Stimulated activated CD4-positive, alpha-beta T cell treated with anti-CD3 and anti-CD28 coated beads, Interleukin-4, amount 100 ng/mL, for 1 hour (primary cell): ENCODE measurements around the gene DEPDC1B.
"Not testable (repeated sequence)": the region's sequence is repeated elsewhere in the genome, so short reads cannot be mapped to it uniquely, and the experiment has no call there.

Experiments
- DNase-seq: peaks from one replicate; pipeline ENCODE4 v3.0.0-alpha.2; 2020

Gene DEPDC1B, protein sequence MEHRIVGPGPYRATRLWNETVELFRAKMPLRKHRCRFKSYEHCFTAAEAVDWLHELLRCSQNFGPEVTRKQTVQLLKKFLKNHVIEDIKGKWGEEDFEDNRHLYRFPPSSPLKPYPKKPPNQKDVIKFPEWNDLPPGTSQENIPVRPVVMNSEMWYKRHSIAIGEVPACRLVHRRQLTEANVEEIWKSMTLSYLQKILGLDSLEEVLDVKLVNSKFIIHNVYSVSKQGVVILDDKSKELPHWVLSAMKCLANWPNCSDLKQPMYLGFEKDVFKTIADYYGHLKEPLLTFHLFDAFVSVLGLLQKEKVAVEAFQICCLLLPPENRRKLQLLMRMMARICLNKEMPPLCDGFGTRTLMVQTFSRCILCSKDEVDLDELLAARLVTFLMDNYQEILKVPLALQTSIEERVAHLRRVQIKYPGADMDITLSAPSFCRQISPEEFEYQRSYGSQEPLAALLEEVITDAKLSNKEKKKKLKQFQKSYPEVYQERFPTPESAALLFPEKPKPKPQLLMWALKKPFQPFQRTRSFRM

GRCh38 chr5:60699609-60700415 lies at the start of gene DEPDC1B:
Gene DEPDC1B (minus strand): TSS chr5:60700166. CDS start chr5:60700093, 73 bp downstream.
- peak; percentile 87 for DNase-seq

DNA sequence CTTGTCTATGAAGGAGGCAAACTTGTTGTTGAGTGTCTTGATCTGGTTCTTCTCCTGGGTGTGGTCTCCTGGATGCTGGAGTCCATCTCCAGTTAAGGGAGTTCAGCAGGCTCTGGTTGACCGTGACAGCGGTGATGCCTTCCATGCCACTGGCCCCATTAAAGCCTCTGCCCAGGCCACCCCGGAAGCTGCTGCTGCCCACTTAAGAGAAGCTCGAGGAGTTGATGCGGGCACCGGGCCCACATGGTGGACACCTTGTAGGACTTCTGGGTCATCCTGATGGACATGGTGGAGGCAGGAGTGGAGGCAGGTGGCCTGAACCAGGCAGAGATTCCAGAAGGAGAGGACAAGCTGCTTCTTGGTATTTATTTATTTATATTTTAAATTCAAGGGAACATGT lies 44.7 kb upstream of the DEPDC1B start:
- no peak for DNase-seq

- no peak for DNase-seq
Observed at GRCh38 chr5:60743511-60744314, 43.7 kb upstream of the DEPDC1B start.

DNA sequence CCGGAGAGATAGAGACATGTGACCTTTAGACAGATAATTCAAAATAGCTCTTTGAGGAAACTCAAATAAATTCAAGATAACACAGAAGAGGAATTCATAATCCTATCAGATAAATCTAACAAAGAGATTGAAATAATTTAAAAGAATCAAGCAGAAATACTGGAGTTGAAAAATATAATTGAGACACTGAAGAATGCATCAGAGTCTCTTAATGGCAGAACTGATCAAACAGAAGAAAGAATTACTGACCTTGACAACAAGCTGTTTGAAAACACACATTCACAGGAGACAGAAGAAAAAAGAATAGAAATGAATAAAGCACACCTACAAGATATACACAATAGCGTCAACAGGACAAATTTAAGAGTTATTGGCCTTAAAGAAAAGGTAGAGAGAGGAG lies 40.4 kb upstream of the DEPDC1B start:
- no peak for DNase-seq

DNA sequence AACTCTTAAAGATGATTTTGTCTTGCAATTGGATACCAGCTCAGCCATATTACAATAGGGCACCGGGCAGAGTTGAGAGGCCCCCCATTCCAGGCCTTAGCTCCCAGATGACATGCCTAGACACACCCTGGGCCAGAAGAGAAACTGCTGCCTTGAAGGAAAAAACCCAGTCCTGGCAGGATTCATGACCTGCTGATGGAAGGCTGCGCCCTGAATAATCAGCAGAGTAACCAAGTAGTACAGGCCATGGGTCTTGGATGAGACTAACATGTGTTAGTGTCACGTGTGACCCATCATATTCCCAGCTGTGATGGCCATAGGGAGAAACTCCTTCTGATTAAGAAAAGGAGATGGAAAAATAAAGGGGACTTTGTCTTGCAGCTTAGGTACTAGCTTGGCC lies 39.0 kb upstream of the DEPDC1B start:
- no peak for DNase-seq

DNA sequence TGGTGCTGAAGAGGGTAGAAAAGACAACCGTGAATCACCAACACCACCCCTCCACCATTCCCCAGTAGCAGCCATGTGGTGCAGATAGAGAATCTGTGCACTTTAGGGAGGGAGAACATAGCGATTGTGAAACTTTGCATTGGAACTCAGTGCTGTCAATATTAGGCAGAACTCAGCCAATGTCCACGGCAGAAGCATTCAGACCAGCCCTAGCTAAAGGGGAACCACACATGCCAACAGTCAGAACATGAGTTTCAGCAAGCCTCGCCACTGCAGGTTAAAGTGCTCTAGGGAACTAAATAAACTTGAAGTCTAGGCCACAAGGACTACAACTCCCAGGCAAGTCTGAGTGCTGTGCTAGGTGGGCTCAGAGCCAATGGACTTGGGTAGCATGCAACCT lies 38.5 kb upstream of the DEPDC1B start:
- no peak for DNase-seq

GRCh38 chr5:60730858-60731257 lies 30.9 kb upstream of the DEPDC1B start:
- not testable (repeated sequence) for DNase-seq

GRCh38 chr5:60727033-60727679 lies 27.2 kb upstream of the DEPDC1B start:
- DNase-seq, result no peak

- no peak for DNase-seq
Observed at GRCh38 chr5:60724126-60724525, 24.2 kb upstream of the DEPDC1B start.

DNA sequence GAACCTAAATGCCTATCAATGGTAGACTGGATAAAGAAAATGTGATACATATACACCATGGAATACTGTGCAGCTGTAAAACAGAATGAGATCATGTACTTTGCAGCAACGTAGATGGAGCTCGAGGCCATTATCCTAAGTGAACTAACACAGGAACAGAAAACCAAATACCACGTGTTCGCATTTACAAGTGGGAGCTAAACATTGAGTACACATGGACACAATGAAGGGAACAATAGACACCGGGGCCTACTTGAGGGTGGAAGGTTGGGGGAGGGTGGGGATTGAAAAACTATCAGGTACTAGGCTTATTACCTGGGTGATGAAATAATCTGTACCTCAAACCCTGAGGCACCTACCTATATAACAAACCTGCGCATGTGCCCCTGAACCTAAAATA lies 22.4 kb upstream of the DEPDC1B start:
- no peak for DNase-seq

GRCh38 chr5:60719329-60719728 lies 19.4 kb upstream of the DEPDC1B start:
- DNase-seq, result no peak

GRCh38 chr5:60718166-60718892 lies 18.4 kb upstream of the DEPDC1B start:
- DNase-seq, result no peak

GRCh38 chr5:60715201-60715928 lies 15.4 kb upstream of the DEPDC1B start:
- not testable (repeated sequence) for DNase-seq

- no peak for DNase-seq
Observed at GRCh38 chr5:60712950-60713349, 13.0 kb upstream of the DEPDC1B start.

- not testable (repeated sequence) for DNase-seq
Observed at GRCh38 chr5:60711892-60712291, 11.9 kb upstream of the DEPDC1B start.

DNA sequence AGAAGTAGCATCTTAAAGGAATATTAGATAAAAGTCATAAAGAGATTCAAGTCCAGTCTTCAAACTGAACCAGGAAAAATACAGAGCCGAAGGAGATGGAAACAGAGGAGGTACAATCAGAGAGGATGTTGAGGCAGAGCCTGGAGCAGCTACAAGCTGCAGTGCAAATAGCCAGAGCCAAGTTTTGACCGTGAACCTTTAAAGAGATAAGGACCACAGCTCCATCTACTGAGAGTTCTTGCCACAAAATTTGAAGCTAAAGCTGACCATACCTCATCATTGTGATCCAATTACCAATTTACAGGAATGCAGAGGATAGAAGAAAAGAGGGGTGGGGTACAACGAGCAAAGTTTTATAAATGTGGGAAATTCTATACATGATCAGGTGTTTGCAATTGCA lies 10.4 kb upstream of the DEPDC1B start:
- DNase-seq, result no peak

- DNase-seq, result no peak
Observed at GRCh38 chr5:60705144-60705543, 5.2 kb upstream of the DEPDC1B start.

GRCh38 chr5:60703944-60704343 lies 4.0 kb upstream of the DEPDC1B start:
- DNase-seq, result no peak

- DNase-seq, result no peak
Observed at GRCh38 chr5:60701321-60701968, 1.5 kb upstream of the DEPDC1B start.

GRCh38 chr5:60700416-60700757 lies 421 bp upstream of the DEPDC1B start:
- DNase-seq, result no peak

DNA sequence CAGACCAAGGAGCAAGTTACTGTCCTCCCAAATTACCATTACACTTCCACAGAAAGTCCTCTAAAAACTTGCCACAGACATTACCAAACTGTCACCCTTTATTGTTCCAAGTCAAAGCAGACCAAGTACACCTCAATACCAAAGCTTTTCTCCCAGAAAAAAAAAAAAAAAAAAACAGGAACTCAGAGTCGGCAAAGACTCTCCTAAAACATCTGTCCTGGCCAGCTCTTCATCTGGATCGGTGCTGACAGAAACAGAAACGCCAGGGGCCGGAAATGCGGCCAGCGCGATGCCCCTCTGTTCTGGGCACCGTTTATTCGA lies 718 bp downstream of the DEPDC1B start:
- no peak for DNase-seq
